ENCODE measurements around the gene TMEM151A.

Gene TMEM151A

GRCh38 chr11:66283461-66284105 is 8.1 kb upstream of the TMEM151A start:
- DNase-seq = no peak

- no peak for DNase-seq
Measured at GRCh38 chr11:66284526-66285078, 7.1 kb upstream of the TMEM151A start.

DNA sequence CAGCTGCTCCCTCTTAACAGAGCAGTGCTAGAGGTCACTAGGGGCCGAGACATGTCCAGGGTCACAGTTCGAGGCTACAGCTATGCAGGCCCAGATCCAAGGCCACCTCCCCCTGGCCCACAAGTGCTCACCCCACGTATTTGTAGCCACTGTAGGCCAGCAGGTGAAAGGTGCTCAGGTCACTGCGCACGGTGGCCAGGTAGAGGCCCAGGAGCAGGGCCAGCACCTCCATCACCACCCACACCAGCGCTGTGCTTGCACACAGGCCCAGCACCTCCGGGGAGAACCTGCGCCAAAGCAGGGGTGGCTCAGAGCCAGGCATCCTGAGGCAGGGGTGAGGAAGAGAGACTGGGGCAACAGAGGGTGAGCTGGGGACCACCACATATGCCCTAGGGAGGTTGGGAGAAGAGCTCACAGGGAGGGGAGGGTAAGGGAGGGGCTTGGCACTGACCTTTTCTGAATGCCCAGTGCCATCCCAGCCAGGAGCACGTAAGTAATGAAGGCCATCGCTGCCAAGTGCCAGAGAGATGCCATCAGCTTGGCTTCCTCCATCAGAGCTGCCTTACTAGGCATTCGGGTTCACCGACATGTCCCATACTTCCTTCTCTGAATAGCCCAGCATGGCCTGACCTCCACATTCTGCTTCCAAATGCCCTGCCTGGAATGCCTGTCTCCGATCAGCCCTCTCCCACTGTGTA is 6.3 kb upstream of the TMEM151A start:
- DNase-seq = no peak

GRCh38 chr11:66286699-66287098 is 5.0 kb upstream of the TMEM151A start:
- DNase-seq = no peak

DNA sequence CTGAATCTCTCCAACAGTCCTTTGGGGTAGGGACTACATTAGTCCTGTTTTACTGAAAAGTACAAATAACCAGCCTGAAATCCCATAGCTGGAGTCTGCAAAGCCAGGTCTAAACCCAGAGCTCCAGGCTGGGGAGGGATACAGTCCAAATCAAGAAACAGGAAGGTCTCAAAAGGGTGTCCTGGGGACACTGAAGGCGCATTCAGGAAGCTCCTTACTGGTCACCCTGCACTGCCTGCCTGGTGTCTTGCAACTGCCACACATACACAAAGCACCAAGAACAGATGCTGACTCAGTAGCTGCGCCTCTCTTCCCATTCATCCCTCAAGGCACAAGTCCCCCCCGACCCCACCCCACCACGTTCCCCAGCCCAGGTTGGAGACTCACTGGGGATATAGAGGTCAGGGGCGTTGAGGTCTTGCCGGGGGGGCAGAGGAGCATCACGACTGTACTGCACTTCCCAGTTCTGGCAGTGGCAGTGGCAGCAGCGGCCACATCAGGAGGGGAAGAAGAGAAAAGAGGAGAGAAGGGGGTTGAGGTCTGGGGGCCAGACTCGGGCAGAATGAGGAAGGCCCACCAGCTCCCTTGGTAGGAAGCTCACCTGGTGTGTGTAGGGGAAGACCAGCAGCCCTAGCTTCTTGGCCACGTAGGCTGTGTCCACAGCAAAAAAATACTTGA is 4.3 kb upstream of the TMEM151A start:
- peak; percentile 35 to 69 (median 62) for DNase-seq

GRCh38 chr11:66287889-66288670 is 3.6 kb upstream of the TMEM151A start:
- no peak for DNase-seq

DNA sequence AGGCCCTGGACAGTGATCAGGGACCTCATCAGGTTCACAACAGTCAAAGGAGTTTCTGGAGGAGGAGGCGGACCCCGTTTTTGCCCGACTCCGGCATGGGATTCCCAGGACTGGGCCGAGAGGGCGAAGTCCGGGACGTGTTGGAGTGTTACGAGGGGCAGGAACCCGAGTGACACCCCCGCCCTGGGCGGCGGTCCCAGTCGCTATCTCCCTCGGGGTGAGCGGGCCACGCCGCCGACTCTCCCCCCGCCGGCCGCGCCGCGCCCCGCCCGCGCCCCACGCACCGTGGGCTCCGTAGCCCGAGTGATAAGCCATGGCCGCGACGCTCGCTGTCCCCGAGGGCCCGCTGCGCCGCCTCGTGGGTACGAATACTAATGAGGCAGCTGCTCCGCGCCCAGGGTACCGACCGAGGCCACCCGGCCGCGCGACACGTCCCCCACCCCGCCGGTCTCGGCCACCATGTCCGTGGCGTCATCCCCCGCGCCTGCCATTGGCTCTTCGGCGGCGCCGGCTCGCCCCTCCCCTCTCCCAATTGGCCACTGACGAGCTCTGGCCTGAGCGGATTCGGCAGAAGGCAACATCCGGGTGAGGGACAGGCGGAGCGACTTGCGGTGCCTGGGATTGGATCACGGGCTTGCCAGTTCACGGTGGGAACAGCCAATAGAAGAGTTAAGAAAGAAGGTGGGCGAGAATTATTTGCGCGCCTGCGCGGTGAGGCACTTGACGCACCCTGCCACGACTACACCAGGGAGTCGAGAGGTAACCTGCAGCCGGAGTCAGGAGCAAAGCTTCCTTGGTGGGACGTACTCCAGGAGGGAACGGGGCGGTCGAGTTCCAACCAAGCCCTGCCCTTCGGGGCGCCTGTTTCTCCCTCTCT is 2.8 kb upstream of the TMEM151A start, which contains the start of gene YIF1A:
YIF1A (minus strand) TSS at position 473 of the 877 bp plus-strand sequence; CDS start at position 315, 158 bp downstream.
- DNase-seq = peak; percentile 98 to 100 (median 99)

GRCh38 chr11:66289548-66290329 is 2.0 kb upstream of the TMEM151A start:
- DNase-seq = peak; percentile 81 to 91 (median 84)

GRCh38 chr11:66290330-66290621 is 1.4 kb upstream of the TMEM151A start:
- DNase-seq = no peak

GRCh38 chr11:66291303-66291705 is 390 bp upstream of the TMEM151A start:
- no peak for DNase-seq

DNA sequence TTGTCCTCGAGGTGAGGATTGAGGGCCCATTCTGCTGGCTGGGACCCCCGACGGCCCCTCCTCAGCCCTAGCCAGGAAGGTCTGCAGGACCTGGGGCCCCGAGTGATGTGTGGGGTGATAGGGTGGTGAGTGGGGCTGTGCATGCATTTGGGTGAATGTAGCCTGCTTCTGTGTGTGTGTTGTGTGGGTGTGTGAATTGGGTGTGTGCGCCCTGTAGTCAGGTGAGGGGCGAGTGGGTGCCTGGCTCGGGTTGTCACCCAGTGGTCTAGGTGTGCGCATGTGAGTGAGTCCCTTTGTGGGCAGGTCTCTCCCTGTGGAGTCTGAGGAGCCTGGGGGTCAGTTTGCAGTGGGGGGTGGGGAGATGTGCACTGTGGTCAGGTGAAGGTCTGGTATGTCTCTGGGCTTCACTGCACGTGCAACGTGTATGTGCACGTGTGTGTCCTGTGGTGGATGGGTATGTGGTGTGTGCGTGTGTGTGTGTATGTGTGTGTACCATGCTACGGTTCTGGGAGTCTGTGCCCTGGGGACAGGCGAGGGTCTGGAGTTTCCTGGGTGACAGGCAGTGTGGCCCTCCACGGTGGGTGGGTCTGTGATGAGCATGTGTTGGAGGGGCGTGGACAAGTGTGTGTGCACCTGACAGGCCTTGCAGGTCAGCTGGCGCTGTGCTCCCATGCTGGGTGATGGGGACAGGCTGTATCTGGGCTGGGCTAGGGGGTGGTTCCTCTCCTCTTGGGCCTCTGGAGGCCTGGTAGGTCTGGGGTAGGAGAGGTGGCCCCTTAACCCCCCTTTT is 1.0 kb downstream of the TMEM151A start:
- DNase-seq = no peak

GRCh38 chr11:66293352-66293751 is 1.7 kb downstream of the TMEM151A start:
- no peak for DNase-seq

DNA sequence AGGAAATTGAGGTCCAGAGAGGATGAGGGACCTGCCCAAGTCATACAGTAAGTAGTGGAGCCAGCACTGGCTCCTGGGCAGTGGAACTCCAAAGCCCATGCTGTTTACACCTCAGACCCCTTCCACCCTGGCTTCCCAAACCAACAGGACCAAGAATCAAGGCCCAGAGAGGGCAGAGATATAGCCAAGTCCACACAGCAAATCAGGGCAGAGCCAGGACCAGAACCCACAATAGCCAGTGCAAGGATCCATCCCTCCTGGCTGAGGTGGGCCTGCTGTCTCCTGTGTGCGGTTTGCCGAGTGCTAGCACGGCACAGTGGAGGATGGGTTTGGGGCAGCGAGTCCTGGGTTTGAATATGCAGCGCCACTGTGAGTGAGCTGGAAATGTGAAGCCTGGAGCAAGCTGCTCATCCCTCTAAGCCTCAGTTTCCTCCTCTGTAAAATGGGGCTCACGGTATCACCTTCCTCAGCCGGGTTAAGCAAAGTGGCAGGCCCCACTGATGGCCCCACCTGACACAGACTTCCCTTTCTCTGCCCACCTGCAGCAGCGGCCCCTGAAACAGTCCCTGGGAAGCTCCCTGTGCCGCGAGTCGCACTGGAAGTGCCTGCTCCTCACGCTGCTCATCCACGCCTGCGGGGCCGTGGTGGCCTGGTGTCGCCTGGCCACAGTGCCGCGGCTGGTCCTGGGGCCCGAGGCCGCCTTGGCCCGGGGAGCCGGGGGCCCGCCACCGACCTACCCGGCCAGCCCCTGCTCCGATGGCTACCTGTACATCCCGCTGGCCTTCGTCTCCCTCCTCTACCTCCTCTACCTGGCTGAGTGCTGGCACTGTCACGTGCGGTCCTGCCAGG is 2.3 kb downstream of the TMEM151A start:
- no peak for DNase-seq

DNA sequence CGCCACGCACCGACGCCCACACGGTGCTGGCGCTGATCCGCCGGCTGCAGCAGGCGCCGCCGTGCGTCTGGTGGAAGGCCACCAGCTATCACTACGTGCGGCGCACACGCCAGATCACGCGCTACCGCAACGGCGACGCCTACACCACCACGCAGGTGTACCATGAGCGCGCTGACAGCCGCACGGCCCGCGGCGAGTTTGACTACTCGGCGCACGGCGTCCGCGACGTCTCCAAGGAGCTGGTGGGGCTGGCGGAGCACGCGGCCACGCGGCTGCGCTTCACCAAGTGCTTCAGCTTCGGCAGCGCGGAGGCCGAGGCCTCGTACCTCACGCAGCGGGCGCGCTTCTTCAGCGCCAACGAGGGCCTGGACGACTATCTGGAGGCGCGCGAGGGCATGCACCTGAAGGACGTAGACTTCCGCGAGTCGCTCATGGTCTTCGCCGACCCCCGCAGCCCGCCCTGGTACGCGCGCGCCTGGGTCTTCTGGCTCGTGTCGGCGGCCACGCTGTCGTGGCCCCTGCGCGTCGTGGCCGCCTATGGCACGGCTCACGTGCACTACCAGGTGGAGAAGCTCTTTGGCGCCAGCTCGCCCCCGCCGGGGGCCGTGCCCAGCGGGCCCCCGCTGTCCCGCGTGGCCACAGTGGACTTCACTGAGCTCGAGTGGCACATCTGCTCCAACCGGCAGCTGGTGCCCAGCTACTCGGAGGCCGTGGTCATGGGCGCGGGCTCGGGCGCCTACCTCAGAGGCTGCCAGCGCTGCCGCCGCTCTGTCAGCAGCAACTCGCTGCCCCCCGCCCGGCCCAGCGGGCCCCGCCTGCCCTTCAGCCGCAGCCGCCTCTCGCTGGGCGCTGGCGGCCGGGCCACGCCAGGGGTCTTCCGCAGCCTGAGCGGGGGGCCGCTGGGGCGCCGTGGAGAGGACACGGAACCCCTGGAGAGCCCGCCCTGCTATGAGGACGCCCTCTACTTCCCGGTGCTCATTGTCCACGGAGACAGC is 3.2 kb downstream of the TMEM151A start:
- DNase-seq = no peak

GRCh38 chr11:66297610-66298009 is 5.9 kb downstream of the TMEM151A start:
- no peak for DNase-seq

- DNase-seq = peak; percentile 64 to 85 (median 80)
Measured at GRCh38 chr11:66299186-66299585, 7.5 kb downstream of the TMEM151A start.

DNA sequence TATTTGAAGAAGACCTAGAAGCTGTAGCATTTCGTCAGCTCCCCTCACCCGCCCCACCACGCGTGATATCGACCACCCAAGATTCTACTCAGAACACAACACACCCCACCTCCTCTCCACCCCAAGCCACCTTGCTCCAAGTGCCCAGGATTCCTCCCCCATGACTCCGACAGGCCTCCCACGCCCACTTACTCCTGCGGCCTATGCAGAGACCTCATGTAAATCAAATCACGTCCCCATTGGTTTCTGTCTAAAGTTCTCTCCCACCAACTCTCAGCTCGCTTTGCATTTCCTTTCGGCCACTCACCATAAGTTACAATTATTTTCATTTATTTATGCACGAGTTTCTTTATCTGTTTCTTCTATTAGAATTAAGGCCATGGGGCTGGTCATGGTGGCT is 11.0 kb downstream of the TMEM151A start:
- no peak for DNase-seq

DNA sequence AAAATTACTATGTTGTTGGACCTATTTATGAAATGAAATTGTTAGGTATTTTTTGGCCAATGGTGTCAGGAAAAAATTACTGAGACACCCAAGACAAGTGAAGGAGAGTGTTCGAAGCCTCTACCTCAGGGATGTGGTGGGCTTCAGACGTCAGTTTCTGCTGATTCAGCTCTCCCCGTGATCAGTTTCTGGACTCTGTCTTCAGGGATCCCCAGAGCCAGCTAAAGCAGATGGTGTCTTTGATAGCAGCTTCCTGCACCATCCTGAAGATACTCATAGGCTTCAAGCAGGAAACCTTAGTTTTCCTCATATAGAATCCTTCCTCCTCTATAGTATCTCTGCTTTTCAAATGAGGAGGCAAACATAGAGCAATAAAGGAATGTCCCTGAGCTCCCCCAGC is 17.8 kb downstream of the TMEM151A start:
- DNase-seq = no peak
